Mesothelial cell of epicardium (in vitro differentiated cells): ENCODE data around the gene CAPZB. TPM values are rescaled to one million over a fixed set of nuclear protein-coding genes. Genes with fewer than 3 reads are reported as not detected.

Experiments
- DNase-seq, 2 experiments: peaks; one replicate each; pipeline ENCODE4 v3.0.0; 2021; ENCODE audit warnings: low spot score in 2 of 2; ENCODE audit not compliant: unreplicated experiment in 2 of 2
- H3K27ac Mint-ChIP-seq: 2 replicates; pipeline ENCODE4 v1.8.0; 2021; ENCODE audit warnings: mixed read lengths
- H3K27me3 Mint-ChIP-seq: 2 replicates; pipeline ENCODE4 v1.8.0; 2021; ENCODE audit warnings: low read depth, mixed read lengths
- H3K36me3 Mint-ChIP-seq: 2 replicates; pipeline ENCODE4 v1.8.0; 2021; ENCODE audit warnings: mixed read lengths
- H3K4me1 Mint-ChIP-seq: 2 replicates; pipeline ENCODE4 v1.8.0; 2021; ENCODE audit warnings: mixed read lengths
- H3K4me3 Mint-ChIP-seq: 2 replicates; pipeline ENCODE4 v1.8.0; 2021; ENCODE audit warnings: mild to moderate bottlenecking, moderate library complexity, mixed read lengths
- H3K9me3 Mint-ChIP-seq: 2 replicates; pipeline ENCODE4 v1.8.0; 2021; ENCODE audit warnings: mixed read lengths
- total RNA-seq: library from RNA; stranded (reverse); gene quantifications from 3 replicates; pipeline ENCODE4 v1.2.1, GENCODE V29; 2021
- TF ChIP-seq, protein P1 (sequence below): fragments of 200-600 bp; sonication (generic); IDR thresholded peaks from one replicate; pipeline ENCODE4 v1.5.0; 2021; ENCODE audit warnings: antibody characterized with exemption; ENCODE audit not compliant: unreplicated experiment

Gene CAPZB
- total RNA-seq, 1 donor from 2014 or later, result 192 TPM

DNA sequence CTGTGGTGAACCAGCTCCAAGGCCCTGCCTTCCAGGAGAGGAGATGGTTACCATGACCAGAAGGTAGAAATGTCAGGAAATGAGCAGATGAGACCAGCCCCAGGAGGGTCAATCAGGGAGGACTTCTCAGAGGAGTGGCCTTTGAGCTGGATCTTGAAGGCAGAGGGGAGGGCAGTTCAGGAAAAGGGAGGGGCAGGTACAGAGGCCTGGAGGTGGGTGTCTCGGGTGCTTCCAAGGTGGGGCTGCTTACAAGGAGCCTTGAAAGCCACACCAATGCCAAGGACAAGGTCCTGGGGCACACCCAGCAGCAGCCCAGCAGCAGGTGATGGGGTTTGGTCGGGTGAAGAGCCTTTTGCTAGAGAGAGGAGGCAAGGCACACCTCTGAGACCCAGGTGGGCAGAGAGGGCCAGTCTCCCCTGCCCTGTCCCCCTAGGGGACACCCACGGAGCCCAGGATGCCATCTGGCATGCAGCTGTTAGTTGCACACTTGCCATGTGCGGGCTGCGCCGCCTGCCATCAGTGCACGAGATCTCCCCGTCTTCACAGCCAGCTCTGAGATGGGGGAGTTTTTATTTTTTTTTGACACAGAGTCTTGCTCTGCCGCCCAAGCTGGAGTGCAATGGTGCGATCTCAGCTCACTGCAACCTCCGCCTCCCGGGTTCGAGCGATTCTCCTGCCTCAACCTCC is 154.7 kb downstream of the CAPZB start:
- no peaks in the 10 kb centered on the region for H3K27me3 Mint-ChIP-seq
- H3K27ac Mint-ChIP-seq, result no peak overlapping the region
- TF ChIP-seq, protein P1, sequence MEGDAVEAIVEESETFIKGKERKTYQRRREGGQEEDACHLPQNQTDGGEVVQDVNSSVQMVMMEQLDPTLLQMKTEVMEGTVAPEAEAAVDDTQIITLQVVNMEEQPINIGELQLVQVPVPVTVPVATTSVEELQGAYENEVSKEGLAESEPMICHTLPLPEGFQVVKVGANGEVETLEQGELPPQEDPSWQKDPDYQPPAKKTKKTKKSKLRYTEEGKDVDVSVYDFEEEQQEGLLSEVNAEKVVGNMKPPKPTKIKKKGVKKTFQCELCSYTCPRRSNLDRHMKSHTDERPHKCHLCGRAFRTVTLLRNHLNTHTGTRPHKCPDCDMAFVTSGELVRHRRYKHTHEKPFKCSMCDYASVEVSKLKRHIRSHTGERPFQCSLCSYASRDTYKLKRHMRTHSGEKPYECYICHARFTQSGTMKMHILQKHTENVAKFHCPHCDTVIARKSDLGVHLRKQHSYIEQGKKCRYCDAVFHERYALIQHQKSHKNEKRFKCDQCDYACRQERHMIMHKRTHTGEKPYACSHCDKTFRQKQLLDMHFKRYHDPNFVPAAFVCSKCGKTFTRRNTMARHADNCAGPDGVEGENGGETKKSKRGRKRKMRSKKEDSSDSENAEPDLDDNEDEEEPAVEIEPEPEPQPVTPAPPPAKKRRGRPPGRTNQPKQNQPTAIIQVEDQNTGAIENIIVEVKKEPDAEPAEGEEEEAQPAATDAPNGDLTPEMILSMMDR, result no peak
- no peak overlapping the region for H3K4me3 Mint-ChIP-seq
- no peak for DNase-seq
- peaks cover 12% of the 10 kb centered on the region for H3K36me3 Mint-ChIP-seq
- H3K4me1 Mint-ChIP-seq, result no peaks in the 10 kb centered on the region
- H3K9me3 Mint-ChIP-seq, result no peaks in the 10 kb centered on the region

DNA sequence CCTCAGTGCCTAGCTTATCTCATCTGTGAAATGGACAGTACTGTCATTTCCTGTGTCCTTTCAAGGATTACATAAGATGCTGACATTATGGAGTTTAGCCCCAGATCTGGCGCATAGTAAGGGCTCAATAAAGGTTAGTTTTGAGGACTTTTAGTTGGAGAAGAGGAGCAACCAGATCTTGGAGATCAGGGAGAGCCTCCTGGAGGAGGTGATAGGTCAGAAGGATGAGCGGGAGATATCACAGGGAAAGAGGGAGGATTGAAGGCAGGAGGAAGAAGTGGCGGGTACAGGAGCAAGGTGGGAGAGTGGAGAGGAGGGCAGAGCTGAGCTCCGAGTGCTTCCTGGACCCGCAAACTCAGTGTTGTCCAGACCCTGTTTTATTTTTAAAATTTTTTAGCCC is 155.7 kb downstream of the CAPZB start:
- no peak overlapping the region for H3K27ac Mint-ChIP-seq
- no peaks in the 10 kb centered on the region for H3K27me3 Mint-ChIP-seq
- TF ChIP-seq, protein P1, result no peak
- H3K4me1 Mint-ChIP-seq, result no peaks in the 10 kb centered on the region
- no peak for DNase-seq
- H3K4me3 Mint-ChIP-seq, result no peak overlapping the region
- peaks cover 12% of the 10 kb centered on the region for H3K36me3 Mint-ChIP-seq
- H3K9me3 Mint-ChIP-seq, result no peaks in the 10 kb centered on the region

DNA sequence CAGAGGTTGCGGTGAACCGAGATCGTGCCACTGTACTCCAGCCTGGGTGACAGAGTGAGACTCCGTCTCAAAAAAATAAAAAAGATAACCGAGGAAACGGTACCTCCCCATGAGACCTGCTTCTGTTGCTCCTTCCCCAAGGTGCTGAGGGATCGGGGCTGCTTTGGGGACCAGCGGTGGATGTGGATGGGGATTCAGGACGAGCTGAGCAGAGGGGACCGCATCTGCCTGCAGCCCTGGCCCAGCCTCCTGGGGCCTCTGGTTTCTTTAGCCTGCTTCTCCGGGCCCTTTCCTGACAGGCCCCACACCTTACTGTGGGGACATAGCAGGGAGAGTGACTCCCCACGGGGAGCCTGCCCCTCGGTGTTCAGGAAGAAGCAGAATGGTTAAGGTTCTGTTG is 156.2 kb downstream of the CAPZB start:
- TF ChIP-seq, protein P1, result no peak
- no peaks in the 10 kb centered on the region for H3K27me3 Mint-ChIP-seq
- DNase-seq, result no peak
- no peak overlapping the region for H3K4me3 Mint-ChIP-seq
- no peaks in the 10 kb centered on the region for H3K9me3 Mint-ChIP-seq
- H3K36me3 Mint-ChIP-seq, result peaks cover 12% of the 10 kb centered on the region
- no peak overlapping the region for H3K27ac Mint-ChIP-seq
- H3K4me1 Mint-ChIP-seq, result no peaks in the 10 kb centered on the region

DNA sequence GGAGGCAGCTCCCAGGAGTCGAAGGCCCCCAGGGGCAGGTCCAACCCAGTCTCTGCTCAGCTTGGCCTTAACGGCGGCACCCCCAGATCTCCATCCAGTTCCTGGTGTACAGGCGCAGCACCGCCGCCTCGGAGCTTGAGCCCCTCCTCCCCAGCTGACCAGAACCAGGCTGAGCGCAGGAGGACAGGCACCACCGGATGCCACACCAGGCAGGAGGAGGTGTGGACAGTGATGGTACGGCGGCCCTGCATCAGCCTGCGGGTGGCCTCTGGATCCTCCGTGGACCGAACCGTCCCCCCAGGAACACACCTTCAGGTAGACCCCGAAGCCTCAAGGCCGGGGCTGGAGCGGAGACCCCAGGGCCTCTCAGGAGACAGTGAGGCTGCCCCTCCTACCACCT is 156.9 kb downstream of the CAPZB start:
- no peak for DNase-seq
- Mint-ChIP-seq H3K27me3 (no peaks in the 10 kb centered on the region), H3K27ac (no peak overlapping the region), H3K9me3 (no peaks in the 10 kb centered on the region), H3K4me3 (no peak overlapping the region), H3K36me3 (peaks cover 12% of the 10 kb centered on the region), H3K4me1 (no peaks in the 10 kb centered on the region)
- TF ChIP-seq, protein P1, result no peak

DNA sequence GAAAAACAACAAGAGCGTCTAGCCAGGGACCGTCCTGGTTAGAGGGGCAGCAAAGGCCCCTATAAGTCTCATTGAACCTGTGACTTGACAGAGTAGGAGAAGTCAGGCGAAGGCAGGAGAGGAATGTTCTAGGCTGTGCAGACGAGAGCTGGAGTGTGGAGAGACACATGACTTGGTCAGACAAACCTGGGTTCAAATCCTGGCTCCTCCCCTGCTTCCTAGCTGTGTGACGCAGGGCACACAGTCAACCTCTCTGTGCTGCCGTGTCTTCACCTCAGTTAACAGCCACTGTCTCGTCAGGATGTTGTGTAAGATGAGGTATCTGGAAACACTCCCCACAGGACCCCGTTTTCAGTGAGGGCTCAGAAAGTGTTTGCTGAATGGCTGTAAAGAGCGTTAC is 157.6 kb downstream of the CAPZB start:
- no peaks in the 10 kb centered on the region for H3K27me3 Mint-ChIP-seq
- TF ChIP-seq, protein P1, result no peak
- H3K9me3 Mint-ChIP-seq, result no peaks in the 10 kb centered on the region
- no peaks in the 10 kb centered on the region for H3K4me1 Mint-ChIP-seq
- peaks cover 12% of the 10 kb centered on the region for H3K36me3 Mint-ChIP-seq
- no peak overlapping the region for H3K4me3 Mint-ChIP-seq
- no peak overlapping the region for H3K27ac Mint-ChIP-seq
- DNase-seq, result no peak
